SK-N-SH (cell line): ENCODE measurements around the gene LRP1.

Source experiments
- EZH2phosphoT487 ChIP-seq: fragments of 200-600 bp; sonication (generic); IDR thresholded peaks from 2 replicates; pipeline ENCODE4 v1.6.1; 2017; ENCODE audit warnings: low read depth, mixed run types, mild to moderate bottlenecking, antibody characterized with exemption, moderate library complexity, borderline replicate concordance
- RFX5 ChIP-seq: IDR thresholded peaks from 2 replicates; pipeline ENCODE4 v1.6.1; 2012; ENCODE audit warnings: mild to moderate bottlenecking, improper control_type of control experiment, low read length
- TF ChIP-seq, protein P1 (sequence below): fragments of 200-600 bp; sonication (generic); IDR thresholded peaks from 2 replicates; pipeline ENCODE4 v1.6.1; 2017; ENCODE audit warnings: antibody characterized with exemption, mild to moderate bottlenecking, moderate library complexity
- TF ChIP-seq, protein P2 (sequence below): IDR thresholded peaks from 2 replicates; pipeline ENCODE4 v1.6.1; 2012; ENCODE audit warnings: mild to moderate bottlenecking, low read depth, low read length, moderate library complexity

DNA sequence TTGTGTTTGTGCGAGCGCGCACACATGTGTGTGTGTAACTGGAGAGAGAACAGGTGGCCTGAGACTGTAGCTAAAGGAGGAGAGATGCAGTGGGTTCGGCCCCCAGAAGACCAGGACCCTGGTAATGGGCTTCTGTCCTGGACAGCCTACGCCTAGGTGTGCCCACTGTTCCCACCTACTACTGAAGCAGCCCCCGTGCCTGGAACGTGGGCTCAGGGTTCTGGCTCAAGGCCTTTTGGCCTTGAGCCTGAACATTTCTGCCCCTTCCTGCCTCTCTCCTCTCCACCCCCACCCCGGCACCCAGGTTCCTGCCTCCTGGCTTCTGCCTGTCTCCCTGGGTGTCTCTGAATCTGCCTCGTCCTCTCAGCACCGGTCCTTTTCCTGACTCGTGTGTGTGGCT is 86.8 kb downstream of the LRP1 start:
- no peak for TF ChIP-seq RFX5
- TF ChIP-seq, protein P1, sequence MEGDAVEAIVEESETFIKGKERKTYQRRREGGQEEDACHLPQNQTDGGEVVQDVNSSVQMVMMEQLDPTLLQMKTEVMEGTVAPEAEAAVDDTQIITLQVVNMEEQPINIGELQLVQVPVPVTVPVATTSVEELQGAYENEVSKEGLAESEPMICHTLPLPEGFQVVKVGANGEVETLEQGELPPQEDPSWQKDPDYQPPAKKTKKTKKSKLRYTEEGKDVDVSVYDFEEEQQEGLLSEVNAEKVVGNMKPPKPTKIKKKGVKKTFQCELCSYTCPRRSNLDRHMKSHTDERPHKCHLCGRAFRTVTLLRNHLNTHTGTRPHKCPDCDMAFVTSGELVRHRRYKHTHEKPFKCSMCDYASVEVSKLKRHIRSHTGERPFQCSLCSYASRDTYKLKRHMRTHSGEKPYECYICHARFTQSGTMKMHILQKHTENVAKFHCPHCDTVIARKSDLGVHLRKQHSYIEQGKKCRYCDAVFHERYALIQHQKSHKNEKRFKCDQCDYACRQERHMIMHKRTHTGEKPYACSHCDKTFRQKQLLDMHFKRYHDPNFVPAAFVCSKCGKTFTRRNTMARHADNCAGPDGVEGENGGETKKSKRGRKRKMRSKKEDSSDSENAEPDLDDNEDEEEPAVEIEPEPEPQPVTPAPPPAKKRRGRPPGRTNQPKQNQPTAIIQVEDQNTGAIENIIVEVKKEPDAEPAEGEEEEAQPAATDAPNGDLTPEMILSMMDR = no peak
- no peak for TF ChIP-seq EZH2phosphoT487
- TF ChIP-seq, protein P2, sequence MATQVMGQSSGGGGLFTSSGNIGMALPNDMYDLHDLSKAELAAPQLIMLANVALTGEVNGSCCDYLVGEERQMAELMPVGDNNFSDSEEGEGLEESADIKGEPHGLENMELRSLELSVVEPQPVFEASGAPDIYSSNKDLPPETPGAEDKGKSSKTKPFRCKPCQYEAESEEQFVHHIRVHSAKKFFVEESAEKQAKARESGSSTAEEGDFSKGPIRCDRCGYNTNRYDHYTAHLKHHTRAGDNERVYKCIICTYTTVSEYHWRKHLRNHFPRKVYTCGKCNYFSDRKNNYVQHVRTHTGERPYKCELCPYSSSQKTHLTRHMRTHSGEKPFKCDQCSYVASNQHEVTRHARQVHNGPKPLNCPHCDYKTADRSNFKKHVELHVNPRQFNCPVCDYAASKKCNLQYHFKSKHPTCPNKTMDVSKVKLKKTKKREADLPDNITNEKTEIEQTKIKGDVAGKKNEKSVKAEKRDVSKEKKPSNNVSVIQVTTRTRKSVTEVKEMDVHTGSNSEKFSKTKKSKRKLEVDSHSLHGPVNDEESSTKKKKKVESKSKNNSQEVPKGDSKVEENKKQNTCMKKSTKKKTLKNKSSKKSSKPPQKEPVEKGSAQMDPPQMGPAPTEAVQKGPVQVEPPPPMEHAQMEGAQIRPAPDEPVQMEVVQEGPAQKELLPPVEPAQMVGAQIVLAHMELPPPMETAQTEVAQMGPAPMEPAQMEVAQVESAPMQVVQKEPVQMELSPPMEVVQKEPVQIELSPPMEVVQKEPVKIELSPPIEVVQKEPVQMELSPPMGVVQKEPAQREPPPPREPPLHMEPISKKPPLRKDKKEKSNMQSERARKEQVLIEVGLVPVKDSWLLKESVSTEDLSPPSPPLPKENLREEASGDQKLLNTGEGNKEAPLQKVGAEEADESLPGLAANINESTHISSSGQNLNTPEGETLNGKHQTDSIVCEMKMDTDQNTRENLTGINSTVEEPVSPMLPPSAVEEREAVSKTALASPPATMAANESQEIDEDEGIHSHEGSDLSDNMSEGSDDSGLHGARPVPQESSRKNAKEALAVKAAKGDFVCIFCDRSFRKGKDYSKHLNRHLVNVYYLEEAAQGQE = no peak
